ENCODE results near the gene LARP4.
"Not testable (repeated sequence)": the region's sequence is repeated elsewhere in the genome, so short reads cannot be mapped to it uniquely, and the experiment has no call there.

The LARP4 gene

GRCh38 chr12:50400638-50401499 is at the start of gene LARP4:
LARP4 (plus strand) TSS chr12:50400885; CDS start chr12:50401011, 126 bp downstream.
- DNase-seq = peak; percentile 96

GRCh38 chr12:50351120-50352043 is 49.3 kb upstream of the LARP4 start:
- no peak for DNase-seq

GRCh38 chr12:50353404-50353803 is 47.3 kb upstream of the LARP4 start:
- no peak for DNase-seq

GRCh38 chr12:50353869-50354593 is 46.7 kb upstream of the LARP4 start:
- DNase-seq = no peak

GRCh38 chr12:50354908-50355307 is 45.8 kb upstream of the LARP4 start:
- DNase-seq = no peak

GRCh38 chr12:50355365-50355764 is 45.3 kb upstream of the LARP4 start:
- DNase-seq = no peak

GRCh38 chr12:50362671-50363070 is 38.0 kb upstream of the LARP4 start:
- no peak for DNase-seq

GRCh38 chr12:50363141-50363540 is 37.5 kb upstream of the LARP4 start:
- DNase-seq = no peak

- DNase-seq = no peak
These were observed 34.8 kb upstream of the LARP4 start for GRCh38 chr12:50365709-50366406.

- DNase-seq = not testable (repeated sequence)
These were observed 30.0 kb upstream of the LARP4 start for GRCh38 chr12:50370672-50371071.

GRCh38 chr12:50375802-50376201 is 24.9 kb upstream of the LARP4 start:
- DNase-seq = no peak

- no peak for DNase-seq
These were observed 19.8 kb upstream of the LARP4 start for GRCh38 chr12:50380761-50381325.

GRCh38 chr12:50387487-50387886 is 13.2 kb upstream of the LARP4 start:
- DNase-seq = no peak

GRCh38 chr12:50387972-50388478 is 12.7 kb upstream of the LARP4 start:
- DNase-seq = no peak

GRCh38 chr12:50388793-50389192 is 11.9 kb upstream of the LARP4 start:
- not testable (repeated sequence) for DNase-seq

- no peak for DNase-seq
These were observed 10.4 kb upstream of the LARP4 start for GRCh38 chr12:50390316-50390741.

GRCh38 chr12:50394469-50395029 is 6.1 kb upstream of the LARP4 start:
- no peak for DNase-seq

- no peak for DNase-seq
These were observed 3.5 kb upstream of the LARP4 start for GRCh38 chr12:50397117-50397650.

GRCh38 chr12:50398931-50399330 is 1.8 kb upstream of the LARP4 start:
- no peak for DNase-seq

- no peak for DNase-seq
These were observed 514 bp upstream of the LARP4 start for GRCh38 chr12:50400104-50400637.

Data from NCI-H1048 (cell line).